Measurements from ENCODE around the gene MYO3B.

The MYO3B gene, protein sequence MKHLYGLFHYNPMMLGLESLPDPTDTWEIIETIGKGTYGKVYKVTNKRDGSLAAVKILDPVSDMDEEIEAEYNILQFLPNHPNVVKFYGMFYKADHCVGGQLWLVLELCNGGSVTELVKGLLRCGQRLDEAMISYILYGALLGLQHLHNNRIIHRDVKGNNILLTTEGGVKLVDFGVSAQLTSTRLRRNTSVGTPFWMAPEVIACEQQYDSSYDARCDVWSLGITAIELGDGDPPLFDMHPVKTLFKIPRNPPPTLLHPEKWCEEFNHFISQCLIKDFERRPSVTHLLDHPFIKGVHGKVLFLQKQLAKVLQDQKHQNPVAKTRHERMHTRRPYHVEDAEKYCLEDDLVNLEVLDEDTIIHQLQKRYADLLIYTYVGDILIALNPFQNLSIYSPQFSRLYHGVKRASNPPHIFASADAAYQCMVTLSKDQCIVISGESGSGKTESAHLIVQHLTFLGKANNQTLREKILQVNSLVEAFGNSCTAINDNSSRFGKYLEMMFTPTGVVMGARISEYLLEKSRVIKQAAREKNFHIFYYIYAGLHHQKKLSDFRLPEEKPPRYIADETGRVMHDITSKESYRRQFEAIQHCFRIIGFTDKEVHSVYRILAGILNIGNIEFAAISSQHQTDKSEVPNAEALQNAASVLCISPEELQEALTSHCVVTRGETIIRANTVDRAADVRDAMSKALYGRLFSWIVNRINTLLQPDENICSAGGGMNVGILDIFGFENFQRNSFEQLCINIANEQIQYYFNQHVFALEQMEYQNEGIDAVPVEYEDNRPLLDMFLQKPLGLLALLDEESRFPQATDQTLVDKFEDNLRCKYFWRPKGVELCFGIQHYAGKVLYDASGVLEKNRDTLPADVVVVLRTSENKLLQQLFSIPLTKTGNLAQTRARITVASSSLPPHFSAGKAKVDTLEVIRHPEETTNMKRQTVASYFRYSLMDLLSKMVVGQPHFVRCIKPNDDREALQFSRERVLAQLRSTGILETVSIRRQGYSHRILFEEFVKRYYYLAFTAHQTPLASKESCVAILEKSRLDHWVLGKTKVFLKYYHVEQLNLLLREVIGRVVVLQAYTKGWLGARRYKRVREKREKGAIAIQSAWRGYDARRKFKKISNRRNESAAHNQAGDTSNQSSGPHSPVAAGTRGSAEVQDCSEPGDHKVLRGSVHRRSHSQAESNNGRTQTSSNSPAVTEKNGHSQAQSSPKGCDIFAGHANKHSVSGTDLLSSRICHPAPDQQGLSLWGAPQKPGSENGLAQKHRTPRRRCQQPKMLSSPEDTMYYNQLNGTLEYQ (N-terminal part only)

DNA sequence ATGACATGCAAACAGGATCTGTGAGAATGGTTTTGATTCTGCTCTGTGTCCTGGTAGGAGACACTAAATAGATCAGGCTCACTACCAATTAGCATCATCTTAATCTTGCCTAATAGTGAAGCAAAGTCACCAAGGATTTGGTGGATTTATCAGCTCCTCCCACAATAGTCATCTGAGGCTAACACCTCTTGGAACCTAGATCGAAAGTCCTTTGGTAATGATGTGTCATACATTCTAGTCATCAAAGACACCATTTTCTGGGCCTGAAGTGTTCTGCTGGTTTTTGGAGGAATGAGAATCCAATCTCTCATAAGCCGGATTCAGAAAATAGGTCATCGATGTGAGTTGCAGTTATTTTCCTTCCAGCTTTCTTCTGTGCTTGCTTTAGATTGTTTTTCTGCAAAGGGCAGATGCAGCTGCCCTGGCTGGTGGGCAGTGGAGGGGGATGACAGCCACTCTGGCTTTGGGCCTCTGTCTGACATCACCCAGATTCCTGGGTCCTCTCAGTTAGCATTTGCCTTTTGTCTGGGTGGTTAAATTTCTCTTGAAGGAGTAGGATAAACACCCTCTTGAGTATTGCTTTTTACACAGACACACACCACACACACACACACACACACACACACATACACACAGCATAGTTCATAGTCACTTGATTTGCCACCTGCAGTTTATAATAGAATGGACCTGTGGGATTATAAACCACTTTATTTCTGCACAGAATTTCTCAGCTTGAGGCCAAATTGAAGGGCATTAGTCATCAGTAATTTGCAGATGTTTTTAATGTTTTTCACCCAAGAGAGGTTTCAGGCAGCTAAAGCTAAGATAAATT lies at the start of gene MYO3B:
TSS of gene MYO3B (plus strand) at position 198 of the 832 bp plus-strand sequence. CDS start at position 339, 141 bp downstream.
- Histone ChIP-seq H3F3A (ENCODE audit: control insufficient read depth, insufficient read depth) (no peaks in the 10 kb centered on the region), H3K4me2 (ENCODE audit: low read length) (no peak within 1 kb of the TSS), H3K4me1 (ENCODE audit: control insufficient read depth, low read length) (peaks cover 49% of the 10 kb centered on the region), H3K4me3 (ENCODE audit: low read length) (no peak within 1 kb of the TSS), H4K20me1 (ENCODE audit: control insufficient read depth, insufficient read depth, low read depth, low read length) (no peaks in the 10 kb centered on the region), H3K27me3 (ENCODE audit: control insufficient read depth, low read length) (no peaks in the 10 kb centered on the region), H3K79me2 (ENCODE audit: control insufficient read depth, low read length) (no peaks in the 10 kb centered on the region), H3K27ac (ENCODE audit: low read depth, low read length) (no peak within 1 kb of the TSS), H3K36me3 (ENCODE audit: control insufficient read depth, low read length) (no peaks in the 10 kb centered on the region), H3K9me2 (replicated peaks; ENCODE audit: control insufficient read depth, low read length) (no peaks in the 10 kb centered on the region), H3K9me3 (ENCODE audit: control insufficient read depth, insufficient read depth, low read length) (no peaks in the 10 kb centered on the region)
- TF ChIP-seq, protein P1, sequence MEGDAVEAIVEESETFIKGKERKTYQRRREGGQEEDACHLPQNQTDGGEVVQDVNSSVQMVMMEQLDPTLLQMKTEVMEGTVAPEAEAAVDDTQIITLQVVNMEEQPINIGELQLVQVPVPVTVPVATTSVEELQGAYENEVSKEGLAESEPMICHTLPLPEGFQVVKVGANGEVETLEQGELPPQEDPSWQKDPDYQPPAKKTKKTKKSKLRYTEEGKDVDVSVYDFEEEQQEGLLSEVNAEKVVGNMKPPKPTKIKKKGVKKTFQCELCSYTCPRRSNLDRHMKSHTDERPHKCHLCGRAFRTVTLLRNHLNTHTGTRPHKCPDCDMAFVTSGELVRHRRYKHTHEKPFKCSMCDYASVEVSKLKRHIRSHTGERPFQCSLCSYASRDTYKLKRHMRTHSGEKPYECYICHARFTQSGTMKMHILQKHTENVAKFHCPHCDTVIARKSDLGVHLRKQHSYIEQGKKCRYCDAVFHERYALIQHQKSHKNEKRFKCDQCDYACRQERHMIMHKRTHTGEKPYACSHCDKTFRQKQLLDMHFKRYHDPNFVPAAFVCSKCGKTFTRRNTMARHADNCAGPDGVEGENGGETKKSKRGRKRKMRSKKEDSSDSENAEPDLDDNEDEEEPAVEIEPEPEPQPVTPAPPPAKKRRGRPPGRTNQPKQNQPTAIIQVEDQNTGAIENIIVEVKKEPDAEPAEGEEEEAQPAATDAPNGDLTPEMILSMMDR (IDR thresholded peaks at IDR 0.05; ENCODE audit: low read depth, low read length, poor library complexity, severe bottlenecking) = no peak
- TF ChIP-seq EZH2phosphoT487 (IDR thresholded peaks at IDR 0.05; ENCODE audit: borderline replicate concordance, low read length) = no peak

DNA sequence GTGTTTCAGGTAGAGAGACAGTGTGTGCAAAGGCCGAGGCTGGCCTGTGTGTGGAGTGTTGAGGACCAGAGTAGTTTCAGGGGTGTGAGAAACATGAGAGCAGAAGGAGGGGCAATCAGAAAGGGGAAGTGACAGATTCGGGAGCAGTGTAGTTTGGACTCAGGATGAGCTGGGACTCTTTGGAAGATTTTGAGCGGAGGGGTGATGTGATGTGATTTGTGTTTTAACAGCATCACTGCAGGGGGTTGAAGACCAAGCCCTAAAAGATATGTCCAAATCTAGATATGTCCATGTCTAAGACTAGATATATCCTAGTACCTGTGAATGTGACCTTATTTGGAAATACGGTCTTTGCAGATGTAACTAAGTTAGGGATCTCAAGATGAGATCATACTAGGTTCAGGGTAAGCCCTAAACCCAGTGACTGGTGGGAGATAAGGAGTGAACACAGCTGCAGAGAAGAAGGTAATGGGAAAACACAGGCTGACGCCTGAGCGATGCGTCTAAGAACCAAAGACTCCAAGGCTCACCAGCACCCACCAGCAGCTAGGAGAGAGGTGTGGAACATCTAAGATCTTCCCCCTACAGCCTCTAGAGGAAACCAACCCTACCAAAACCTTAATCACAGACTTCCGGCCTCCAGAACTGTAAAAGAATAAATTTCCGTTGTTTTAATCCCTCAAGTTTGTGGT lies 38.5 kb upstream of the MYO3B start:
- H3K79me2 ChIP-seq (ENCODE audit: control insufficient read depth, low read length) = peaks cover 19% of the 10 kb centered on the region
- peaks cover 24% of the 10 kb centered on the region for H3F3A ChIP-seq (ENCODE audit: control insufficient read depth, insufficient read depth)
- no peaks in the 10 kb centered on the region for H4K20me1 ChIP-seq (ENCODE audit: control insufficient read depth, insufficient read depth, low read depth, low read length)
- H3K9me2 ChIP-seq (replicated peaks; ENCODE audit: control insufficient read depth, low read length) = no peaks in the 10 kb centered on the region
- H3K4me2 ChIP-seq (ENCODE audit: low read length) = peak overlapping the region; percentile 96
- no peaks in the 10 kb centered on the region; the same call in 1 of the 2 replicates for H3K36me3 ChIP-seq (ENCODE audit: control insufficient read depth, low read length)
- peaks cover 4% of the 10 kb centered on the region; the same call in 1 of the 2 replicates for H3K9me3 ChIP-seq (ENCODE audit: control insufficient read depth, insufficient read depth, low read length)
- no peaks in the 10 kb centered on the region for H3K27me3 ChIP-seq (ENCODE audit: control insufficient read depth, low read length)
- peaks cover 70% of the 10 kb centered on the region for H3K4me1 ChIP-seq (ENCODE audit: control insufficient read depth, low read length)
- H3K4me3 ChIP-seq (ENCODE audit: low read length) = peak overlapping the region; percentile 78
- TF ChIP-seq, protein P1 (IDR thresholded peaks at IDR 0.05; ENCODE audit: low read depth, low read length, poor library complexity, severe bottlenecking) = no peak
- TF ChIP-seq EZH2phosphoT487 (IDR thresholded peaks at IDR 0.05; ENCODE audit: borderline replicate concordance, low read length) = no peak
- peak overlapping the region; percentile 84 for H3K27ac ChIP-seq (ENCODE audit: low read depth, low read length)

Measured in DOHH2 (cell line).